Lower leg skin (tissue), 3 donors: Measurements from ENCODE around the gene LRTM1.

Experiments
- POLR2A ChIP-seq, 2 donors: fragments of 450-650 bp; IDR thresholded peaks; one replicate each; pipeline ENCODE4 v1.6.1; 2016 to 2017; ENCODE audit warnings: antibody characterized with exemption in 2 of 2, mild to moderate bottlenecking in 1 of 2, moderate library complexity in 1 of 2
- TF ChIP-seq, protein P1 (sequence below), 3 donors: fragments of 450-650 bp; IDR thresholded peaks; one replicate each; pipeline ENCODE4 v1.5.1; 2016; ENCODE audit warnings: antibody characterized with exemption in 3 of 3, mild to moderate bottlenecking in 3 of 3, moderate library complexity in 2 of 3

DNA sequence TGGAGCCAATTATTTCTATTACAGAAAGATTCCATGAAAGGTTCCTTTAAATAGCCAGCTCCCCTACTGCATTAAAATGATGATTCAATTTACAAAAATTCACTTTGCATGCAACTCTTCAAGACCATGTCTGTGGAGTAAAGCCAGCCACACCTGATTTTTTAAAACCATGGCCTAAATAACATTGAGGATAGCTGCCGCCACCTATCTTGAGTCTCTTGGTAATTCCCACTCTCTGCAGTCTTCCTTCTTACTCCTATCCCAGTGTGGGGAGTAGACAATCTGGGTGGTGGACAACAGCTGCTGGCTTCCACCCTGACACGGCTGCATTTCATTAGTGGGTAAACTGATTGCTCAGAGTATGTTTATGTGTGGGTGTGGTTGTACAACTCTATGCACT lies 10.7 kb downstream of the LRTM1 start:
- TF ChIP-seq, protein P1, sequence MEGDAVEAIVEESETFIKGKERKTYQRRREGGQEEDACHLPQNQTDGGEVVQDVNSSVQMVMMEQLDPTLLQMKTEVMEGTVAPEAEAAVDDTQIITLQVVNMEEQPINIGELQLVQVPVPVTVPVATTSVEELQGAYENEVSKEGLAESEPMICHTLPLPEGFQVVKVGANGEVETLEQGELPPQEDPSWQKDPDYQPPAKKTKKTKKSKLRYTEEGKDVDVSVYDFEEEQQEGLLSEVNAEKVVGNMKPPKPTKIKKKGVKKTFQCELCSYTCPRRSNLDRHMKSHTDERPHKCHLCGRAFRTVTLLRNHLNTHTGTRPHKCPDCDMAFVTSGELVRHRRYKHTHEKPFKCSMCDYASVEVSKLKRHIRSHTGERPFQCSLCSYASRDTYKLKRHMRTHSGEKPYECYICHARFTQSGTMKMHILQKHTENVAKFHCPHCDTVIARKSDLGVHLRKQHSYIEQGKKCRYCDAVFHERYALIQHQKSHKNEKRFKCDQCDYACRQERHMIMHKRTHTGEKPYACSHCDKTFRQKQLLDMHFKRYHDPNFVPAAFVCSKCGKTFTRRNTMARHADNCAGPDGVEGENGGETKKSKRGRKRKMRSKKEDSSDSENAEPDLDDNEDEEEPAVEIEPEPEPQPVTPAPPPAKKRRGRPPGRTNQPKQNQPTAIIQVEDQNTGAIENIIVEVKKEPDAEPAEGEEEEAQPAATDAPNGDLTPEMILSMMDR (IDR thresholded peaks at IDR 0.05): no peak
- TF ChIP-seq POLR2A (IDR thresholded peaks at IDR 0.05): no peak
